ENCODE measurements around the gene HBQ1. TPM values are rescaled to one million over a fixed set of nuclear protein-coding genes. Genes with fewer than 3 reads are reported as not detected.
A peak's percentile ranks its signal among the peaks of the same experiment; 100 is the strongest.
"Not testable (repeated sequence)": the region's sequence is repeated elsewhere in the genome, so short reads cannot be mapped to it uniquely, and the experiment has no call there.

The HBQ1 gene
- total RNA-seq, 1 experiment from 2014 or later: 10.4 TPM

DNA sequence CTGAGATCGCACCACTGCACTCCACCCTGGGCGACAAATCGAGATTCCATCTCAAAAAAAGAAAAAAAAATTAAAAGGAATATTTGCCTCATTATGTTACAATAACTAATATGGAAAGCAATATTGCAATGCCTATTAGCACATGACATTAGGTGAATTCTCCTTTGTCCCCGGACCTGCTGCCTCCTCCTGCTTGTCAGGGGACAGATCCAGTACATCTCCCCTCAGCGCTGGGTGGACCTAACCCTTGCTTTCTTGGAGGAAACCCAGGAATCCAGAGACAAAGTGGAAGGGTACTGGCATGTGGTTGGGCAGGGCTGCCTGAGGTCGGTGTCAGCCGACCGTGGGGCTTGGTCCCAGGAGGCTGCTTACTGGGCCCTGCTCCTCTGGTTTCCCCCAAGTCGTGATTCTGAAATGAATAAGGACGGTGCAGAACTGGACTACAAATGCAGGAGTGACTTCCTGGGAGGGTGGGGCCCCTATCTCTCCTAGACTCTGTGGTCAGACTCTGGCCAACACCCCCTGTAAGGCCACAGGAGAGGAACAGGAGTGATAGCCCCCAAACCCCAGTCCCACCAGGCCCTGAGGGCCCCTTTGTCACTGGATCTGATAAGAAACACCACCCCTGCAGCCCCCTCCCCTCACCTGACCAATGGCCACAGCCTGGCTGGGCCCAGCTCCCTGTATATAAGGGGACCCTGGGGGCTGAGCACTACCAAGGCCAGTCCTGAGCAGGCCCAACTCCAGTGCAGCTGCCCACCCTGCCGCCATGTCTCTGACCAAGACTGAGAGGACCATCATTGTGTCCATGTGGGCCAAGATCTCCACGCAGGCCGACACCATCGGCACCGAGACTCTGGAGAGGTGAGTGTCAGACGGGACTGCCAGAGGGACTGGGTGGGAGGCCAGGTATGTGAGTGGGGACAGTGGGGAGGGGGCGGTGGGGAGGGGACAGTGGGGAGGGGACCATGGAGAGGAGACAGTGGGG lies 27.8 kb upstream of the HBQ1 start, which contains the start of gene HBZ:
Gene HBZ (plus strand): TSS at position 504 of the 988 bp plus-strand sequence. CDS start 266 bp downstream, at position 770.
- no peaks in the 10 kb centered on the region for H3K9me3 ChIP-seq (ENCODE audit: control insufficient read depth, insufficient read depth, low read depth, low read length)
- DNase-seq (ENCODE audit: low read depth, low spot score) (no peak), ATAC-seq (no peak)
- in situ Hi-C loops (cut with HindIII; ENCODE audit: low pct_unique_long_range_greater_than_20kb, low sequenced_read_pairs) (no loop called here), intact Hi-C loops (cut with micrococcal nuclease; ENCODE audit: unreplicated experiment) (no loop called here)
- ChIA-PET POLR2A (no interaction called here), CTCF (no interaction called here)
- peaks cover 4% of the 10 kb centered on the region for H3K4me1 ChIP-seq (ENCODE audit: control insufficient read depth, insufficient read depth, low read length)
- no peaks in the 10 kb centered on the region for H3K36me3 ChIP-seq (ENCODE audit: control insufficient read depth, insufficient read depth, low read length)
- H3K27ac ChIP-seq (ENCODE audit: low read length): no peak within 1 kb of the TSS
- no peak within 1 kb of the TSS for H3K4me3 ChIP-seq (ENCODE audit: low read depth in 2 of 2, low read length in 2 of 2)
- TF ChIP-seq SIN3A (IDR thresholded peaks at IDR 0.05; ENCODE audit: borderline replicate concordance, insufficient read depth, low read depth, low read length) (no peak), TCF7L2 (IDR thresholded peaks at IDR 0.05; ENCODE audit: low read depth, low read length) (no peak), REST (IDR thresholded peaks at IDR 0.05; ENCODE audit: insufficient read depth in 1 of 2, low read depth in 2 of 2, low read length in 1 of 2) (no peak), POLR2AphosphoS5 (IDR thresholded peaks at IDR 0.05; ENCODE audit: low read depth, low read length) (no peak)
- TF ChIP-seq, protein P1, sequence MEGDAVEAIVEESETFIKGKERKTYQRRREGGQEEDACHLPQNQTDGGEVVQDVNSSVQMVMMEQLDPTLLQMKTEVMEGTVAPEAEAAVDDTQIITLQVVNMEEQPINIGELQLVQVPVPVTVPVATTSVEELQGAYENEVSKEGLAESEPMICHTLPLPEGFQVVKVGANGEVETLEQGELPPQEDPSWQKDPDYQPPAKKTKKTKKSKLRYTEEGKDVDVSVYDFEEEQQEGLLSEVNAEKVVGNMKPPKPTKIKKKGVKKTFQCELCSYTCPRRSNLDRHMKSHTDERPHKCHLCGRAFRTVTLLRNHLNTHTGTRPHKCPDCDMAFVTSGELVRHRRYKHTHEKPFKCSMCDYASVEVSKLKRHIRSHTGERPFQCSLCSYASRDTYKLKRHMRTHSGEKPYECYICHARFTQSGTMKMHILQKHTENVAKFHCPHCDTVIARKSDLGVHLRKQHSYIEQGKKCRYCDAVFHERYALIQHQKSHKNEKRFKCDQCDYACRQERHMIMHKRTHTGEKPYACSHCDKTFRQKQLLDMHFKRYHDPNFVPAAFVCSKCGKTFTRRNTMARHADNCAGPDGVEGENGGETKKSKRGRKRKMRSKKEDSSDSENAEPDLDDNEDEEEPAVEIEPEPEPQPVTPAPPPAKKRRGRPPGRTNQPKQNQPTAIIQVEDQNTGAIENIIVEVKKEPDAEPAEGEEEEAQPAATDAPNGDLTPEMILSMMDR (IDR thresholded peaks at IDR 0.05): no peak
- H3K27me3 ChIP-seq (ENCODE audit: control insufficient read depth, insufficient read depth, low read length): no peaks in the 10 kb centered on the region
- no TSS peak for BruUV-seq (replicated peaks)

GRCh38 chr16:153129-153521 lies 27.1 kb upstream of the HBQ1 start:
- DNase-seq (ENCODE audit: low read depth, low spot score); H3K4me1 ChIP-seq (ENCODE audit: control insufficient read depth, insufficient read depth, low read length); H3K36me3 ChIP-seq (ENCODE audit: control insufficient read depth, insufficient read depth, low read length); POLR2A ChIA-PET; BruUV-seq (replicated peaks); in situ Hi-C loops (cut with HindIII; ENCODE audit: low pct_unique_long_range_greater_than_20kb, low sequenced_read_pairs); H3K9me3 ChIP-seq (ENCODE audit: control insufficient read depth, insufficient read depth, low read depth, low read length); H3K27me3 ChIP-seq (ENCODE audit: control insufficient read depth, insufficient read depth, low read length); H3K4me3 ChIP-seq (ENCODE audit: low read depth in 2 of 2, low read length in 2 of 2); intact Hi-C loops (cut with micrococcal nuclease; ENCODE audit: unreplicated experiment); H3K27ac ChIP-seq (ENCODE audit: low read length); CTCF ChIA-PET: not testable (repeated sequence)
- peak; percentile 50 for ATAC-seq

- H3K36me3 ChIP-seq (ENCODE audit: control insufficient read depth, insufficient read depth, low read length); intact Hi-C loops (cut with micrococcal nuclease; ENCODE audit: unreplicated experiment); POLR2A ChIA-PET; CTCF ChIA-PET; H3K27me3 ChIP-seq (ENCODE audit: control insufficient read depth, insufficient read depth, low read length); in situ Hi-C loops (cut with HindIII; ENCODE audit: low pct_unique_long_range_greater_than_20kb, low sequenced_read_pairs); H3K27ac ChIP-seq (ENCODE audit: low read length); H3K9me3 ChIP-seq (ENCODE audit: control insufficient read depth, insufficient read depth, low read depth, low read length); H3K4me3 ChIP-seq (ENCODE audit: low read depth in 2 of 2, low read length in 2 of 2); DNase-seq (ENCODE audit: low read depth, low spot score); H3K4me1 ChIP-seq (ENCODE audit: control insufficient read depth, insufficient read depth, low read length); BruUV-seq (replicated peaks): not testable (repeated sequence)
- ATAC-seq: peak; percentile 66
Observed at GRCh38 chr16:153550-154216, 26.6 kb upstream of the HBQ1 start.

Measured in Panc1 (cell line).